ENCODE results near the gene SIGLEC15. TPM values are rescaled to one million over a fixed set of nuclear protein-coding genes. Genes with fewer than 3 reads are reported as not detected.
"Not testable (repeated sequence)": the region's sequence is repeated elsewhere in the genome, so short reads cannot be mapped to it uniquely, and the experiment has no call there.

The SIGLEC15 gene
- total and polyA plus RNA-seq, 4 donors, result 0.17 to 0.42 (median 0.29) TPM

DNA sequence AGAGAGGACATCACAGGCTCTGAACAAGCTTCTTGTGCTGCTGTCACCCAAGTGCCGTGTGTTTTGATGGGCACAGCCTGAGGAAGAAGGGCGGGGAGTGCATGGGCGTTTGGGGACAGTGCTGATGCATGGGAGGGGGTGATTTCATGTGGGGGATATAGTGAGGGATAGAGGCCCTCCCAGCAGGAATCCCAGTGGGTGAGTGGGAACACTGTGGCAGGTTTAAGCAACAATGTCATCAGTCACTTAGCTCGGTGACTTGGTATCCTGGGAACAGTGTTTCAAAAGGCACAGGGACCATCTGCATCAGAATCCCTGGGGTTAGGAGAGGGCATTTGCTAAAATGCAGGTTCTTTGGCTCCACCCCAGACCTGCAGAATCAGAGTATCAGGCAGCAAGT is 609 bp downstream of the SIGLEC15 start (continued):
- TF ChIP-seq GABPA (IDR thresholded peaks at IDR 0.05 in 1 of 2, conservative IDR thresholded peaks at IDR 0.05 in 1 of 2) (no peak), HNF4G (IDR thresholded peaks at IDR 0.05) (no peak), YY1 (IDR thresholded peaks at IDR 0.05) (no peak), NR2F2 (IDR thresholded peaks at IDR 0.05) (no peak)
- TF ChIP-seq, protein P1, sequence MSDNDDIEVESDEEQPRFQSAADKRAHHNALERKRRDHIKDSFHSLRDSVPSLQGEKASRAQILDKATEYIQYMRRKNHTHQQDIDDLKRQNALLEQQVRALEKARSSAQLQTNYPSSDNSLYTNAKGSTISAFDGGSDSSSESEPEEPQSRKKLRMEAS (IDR thresholded peaks at IDR 0.05), result no peak
- TF ChIP-seq, protein P2, sequence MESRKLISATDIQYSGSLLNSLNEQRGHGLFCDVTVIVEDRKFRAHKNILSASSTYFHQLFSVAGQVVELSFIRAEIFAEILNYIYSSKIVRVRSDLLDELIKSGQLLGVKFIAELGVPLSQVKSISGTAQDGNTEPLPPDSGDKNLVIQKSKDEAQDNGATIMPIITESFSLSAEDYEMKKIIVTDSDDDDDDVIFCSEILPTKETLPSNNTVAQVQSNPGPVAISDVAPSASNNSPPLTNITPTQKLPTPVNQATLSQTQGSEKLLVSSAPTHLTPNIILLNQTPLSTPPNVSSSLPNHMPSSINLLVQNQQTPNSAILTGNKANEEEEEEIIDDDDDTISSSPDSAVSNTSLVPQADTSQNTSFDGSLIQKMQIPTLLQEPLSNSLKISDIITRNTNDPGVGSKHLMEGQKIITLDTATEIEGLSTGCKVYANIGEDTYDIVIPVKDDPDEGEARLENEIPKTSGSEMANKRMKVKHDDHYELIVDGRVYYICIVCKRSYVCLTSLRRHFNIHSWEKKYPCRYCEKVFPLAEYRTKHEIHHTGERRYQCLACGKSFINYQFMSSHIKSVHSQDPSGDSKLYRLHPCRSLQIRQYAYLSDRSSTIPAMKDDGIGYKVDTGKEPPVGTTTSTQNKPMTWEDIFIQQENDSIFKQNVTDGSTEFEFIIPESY (IDR thresholded peaks at IDR 0.05), result no peak

DNA sequence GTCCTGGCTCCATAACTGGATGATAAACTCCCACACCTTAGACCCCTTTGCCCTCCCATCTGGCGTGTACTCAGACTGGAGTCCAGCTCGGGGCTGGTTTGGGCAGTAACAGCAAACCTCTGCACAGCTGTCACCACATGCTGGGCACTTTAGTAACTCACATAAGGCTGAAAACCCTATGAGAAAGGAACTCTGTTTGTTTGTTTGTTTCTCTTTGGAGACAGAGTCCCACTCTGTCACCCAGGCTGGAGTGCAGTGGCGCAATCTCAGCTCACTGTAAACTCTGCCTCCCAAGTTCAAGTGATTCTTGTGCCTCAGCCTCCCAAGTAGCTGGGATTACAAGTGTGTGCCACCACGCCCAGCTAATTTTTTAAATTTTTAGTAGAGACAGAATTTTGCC is 1.2 kb downstream of the SIGLEC15 start:
- 95% methylated on average over 4 of the region's 4 CpGs for WGBS
- not testable (repeated sequence) for H3K27ac ChIP-seq (ENCODE audit: low read depth in 1 of 2, low read length in 2 of 2); H3K9me3 ChIP-seq (ENCODE audit: control insufficient read depth in 4 of 4, low read length in 3 of 4); H3K9ac ChIP-seq (ENCODE audit: low read depth in 1 of 2, low read length in 2 of 2); H3K27me3 ChIP-seq (ENCODE audit: control insufficient read depth in 4 of 4, insufficient read depth in 4 of 4, low read length in 3 of 4); H3K36me3 ChIP-seq (ENCODE audit: control insufficient read depth in 4 of 4, insufficient read depth in 3 of 4, low read depth in 1 of 4, low read length in 3 of 4); H3K4me3 ChIP-seq (ENCODE audit: low read depth in 1 of 3, low read length in 3 of 3); DNase-seq (ENCODE audit: low spot score)
- peaks cover 0 to 11% (median 5%) of the 10 kb centered on the region in 4 donors for H3K4me1 ChIP-seq (ENCODE audit: control insufficient read depth in 4 of 4, insufficient read depth in 4 of 4, low read length in 3 of 4)

DNA sequence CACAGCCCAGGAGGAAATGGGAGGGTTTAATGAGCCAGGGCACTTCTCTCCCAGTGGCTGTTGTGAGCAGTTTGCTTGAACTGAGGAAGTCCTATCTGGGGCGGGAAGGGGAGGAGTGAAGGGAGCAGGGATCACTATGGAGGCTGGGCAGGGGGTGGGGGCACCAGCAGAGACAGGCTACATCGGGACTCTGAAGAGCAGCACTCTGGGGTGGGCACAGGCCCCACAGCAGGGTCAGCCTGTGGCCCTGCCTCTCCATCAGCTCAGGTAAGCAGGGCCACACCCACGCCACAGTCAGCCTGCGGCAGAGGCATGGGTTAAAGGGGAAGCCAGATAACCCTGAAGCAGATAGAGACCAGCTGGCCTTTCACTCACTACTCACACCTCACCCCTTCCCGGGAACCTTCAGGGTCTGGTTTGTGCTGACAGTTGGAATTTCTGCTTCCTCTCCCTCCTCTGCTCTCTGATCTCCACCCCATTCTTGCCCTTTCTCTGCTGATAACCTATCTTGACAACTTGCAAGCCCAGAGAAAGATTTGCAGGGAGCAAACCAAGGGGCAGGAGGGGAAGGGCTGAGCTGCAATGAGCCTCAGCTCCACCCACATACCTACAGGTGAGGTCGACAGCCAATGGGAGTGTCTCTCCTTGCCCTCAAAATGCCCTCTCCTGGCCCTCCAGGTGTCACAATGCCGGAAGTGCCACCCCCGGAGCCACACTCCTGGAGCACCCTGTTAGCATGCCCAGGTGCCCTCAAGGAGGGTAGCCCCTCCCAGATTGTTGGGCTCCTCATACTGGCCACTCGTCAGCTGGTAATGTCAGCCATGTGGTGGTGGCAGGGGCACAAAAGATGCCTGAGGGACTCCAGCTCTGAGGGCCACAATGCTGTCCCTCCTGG is 3.7 kb downstream of the SIGLEC15 start:
- DNase-seq (ENCODE audit: low spot score), result no peak
- TF ChIP-seq RXRA (IDR thresholded peaks at IDR 0.05) (peak in 1 of 2 donors; percentile 10), NR2F2 (IDR thresholded peaks at IDR 0.05) (peak; percentile 71), SP1 (IDR thresholded peaks at IDR 0.05) (peak; percentile 43), GABPA (IDR thresholded peaks at IDR 0.05 in 1 of 2, conservative IDR thresholded peaks at IDR 0.05 in 1 of 2) (no peak), HNF4G (IDR thresholded peaks at IDR 0.05) (no peak)
- H3K9ac ChIP-seq (ENCODE audit: low read depth in 1 of 2, low read length in 2 of 2), result no peak overlapping the region
- H3K9me3 ChIP-seq (ENCODE audit: control insufficient read depth in 4 of 4, low read length in 3 of 4), result no peaks in the 10 kb centered on the region
- H3K27ac ChIP-seq (ENCODE audit: low read depth in 1 of 2, low read length in 2 of 2), result no peak overlapping the region
- peaks cover 0 to 11% (median 5%) of the 10 kb centered on the region in 4 donors for H3K4me1 ChIP-seq (ENCODE audit: control insufficient read depth in 4 of 4, insufficient read depth in 4 of 4, low read length in 3 of 4)
- H3K4me3 ChIP-seq (ENCODE audit: low read depth in 1 of 3, low read length in 3 of 3), result no peak overlapping the region
- WGBS, result 68% methylated on average over 9 of the region's 9 CpGs
- H3K27me3 ChIP-seq (ENCODE audit: control insufficient read depth in 4 of 4, insufficient read depth in 4 of 4, low read length in 3 of 4), result no peaks in the 10 kb centered on the region
- no peaks in the 10 kb centered on the region for H3K36me3 ChIP-seq (ENCODE audit: control insufficient read depth in 4 of 4, insufficient read depth in 3 of 4, low read depth in 1 of 4, low read length in 3 of 4)

DNA sequence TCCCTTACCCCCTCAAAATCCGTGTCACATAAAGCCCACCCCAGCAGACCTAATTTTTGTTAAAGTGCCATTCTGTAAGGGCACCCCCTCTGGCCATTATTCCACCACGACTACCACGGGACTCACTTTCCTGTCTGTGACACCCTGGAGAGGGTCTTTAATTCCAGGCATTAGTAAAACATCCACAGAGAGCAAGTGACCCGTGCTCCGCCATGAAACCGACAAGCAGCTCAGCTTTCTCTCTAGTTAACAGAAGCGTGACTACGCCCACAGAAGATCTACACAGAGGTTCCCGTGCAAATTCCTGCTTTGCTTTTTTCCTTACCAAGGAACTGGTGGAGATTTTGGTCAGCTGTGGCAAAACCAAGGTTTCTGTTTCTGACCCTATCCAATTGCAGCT is 4.4 kb downstream of the SIGLEC15 start:
- H3K36me3 ChIP-seq (ENCODE audit: control insufficient read depth in 4 of 4, insufficient read depth in 3 of 4, low read depth in 1 of 4, low read length in 3 of 4), result no peaks in the 10 kb centered on the region
- no peak for TF ChIP-seq RXRA (IDR thresholded peaks at IDR 0.05)
- no peak for TF ChIP-seq RAD21 (IDR thresholded peaks at IDR 0.05)
- TF ChIP-seq, protein P2 (IDR thresholded peaks at IDR 0.05), result no peak
- no peak for TF ChIP-seq FOXA2 (IDR thresholded peaks at IDR 0.05)
- TF ChIP-seq YY1 (IDR thresholded peaks at IDR 0.05), result no peak
- TF ChIP-seq, protein P1 (IDR thresholded peaks at IDR 0.05), result no peak
- no peak for TF ChIP-seq FOXA1 (IDR thresholded peaks at IDR 0.05)
- no peak for TF ChIP-seq SP1 (IDR thresholded peaks at IDR 0.05)
- TF ChIP-seq, protein P3, sequence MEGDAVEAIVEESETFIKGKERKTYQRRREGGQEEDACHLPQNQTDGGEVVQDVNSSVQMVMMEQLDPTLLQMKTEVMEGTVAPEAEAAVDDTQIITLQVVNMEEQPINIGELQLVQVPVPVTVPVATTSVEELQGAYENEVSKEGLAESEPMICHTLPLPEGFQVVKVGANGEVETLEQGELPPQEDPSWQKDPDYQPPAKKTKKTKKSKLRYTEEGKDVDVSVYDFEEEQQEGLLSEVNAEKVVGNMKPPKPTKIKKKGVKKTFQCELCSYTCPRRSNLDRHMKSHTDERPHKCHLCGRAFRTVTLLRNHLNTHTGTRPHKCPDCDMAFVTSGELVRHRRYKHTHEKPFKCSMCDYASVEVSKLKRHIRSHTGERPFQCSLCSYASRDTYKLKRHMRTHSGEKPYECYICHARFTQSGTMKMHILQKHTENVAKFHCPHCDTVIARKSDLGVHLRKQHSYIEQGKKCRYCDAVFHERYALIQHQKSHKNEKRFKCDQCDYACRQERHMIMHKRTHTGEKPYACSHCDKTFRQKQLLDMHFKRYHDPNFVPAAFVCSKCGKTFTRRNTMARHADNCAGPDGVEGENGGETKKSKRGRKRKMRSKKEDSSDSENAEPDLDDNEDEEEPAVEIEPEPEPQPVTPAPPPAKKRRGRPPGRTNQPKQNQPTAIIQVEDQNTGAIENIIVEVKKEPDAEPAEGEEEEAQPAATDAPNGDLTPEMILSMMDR (IDR thresholded peaks at IDR 0.05; ENCODE audit: low read depth, low read length, missing input control), result no peak
- H3K4me3 ChIP-seq (ENCODE audit: low read depth in 1 of 3, low read length in 3 of 3), result no peak overlapping the region
- 83% methylated on average over 9 of the region's 9 CpGs for WGBS
- H3K4me1 ChIP-seq (ENCODE audit: control insufficient read depth in 4 of 4, insufficient read depth in 4 of 4, low read length in 3 of 4), result peaks cover 0 to 14% (median 9%) of the 10 kb centered on the region in 4 donors
- DNase-seq (ENCODE audit: low spot score), result no peak
- H3K27me3 ChIP-seq (ENCODE audit: control insufficient read depth in 4 of 4, insufficient read depth in 4 of 4, low read length in 3 of 4), result no peaks in the 10 kb centered on the region
- no peaks in the 10 kb centered on the region for H3K9me3 ChIP-seq (ENCODE audit: control insufficient read depth in 4 of 4, low read length in 3 of 4)
- no peak overlapping the region for H3K9ac ChIP-seq (ENCODE audit: low read depth in 1 of 2, low read length in 2 of 2)
- H3K27ac ChIP-seq (ENCODE audit: low read depth in 1 of 2, low read length in 2 of 2), result no peak overlapping the region

Data from liver (tissue), 9 donors.